GM19468 (cell line): ENCODE measurements around the gene IL1RAPL1.
A peak's percentile ranks its signal among the peaks of the same experiment; 100 is the strongest.

Source experiments
- ATAC-seq: cut with Tn5 transposase; IDR thresholded peaks from one replicate; pipeline ENCODE4 v1.9.1; 2021; ENCODE audit warnings: mild to moderate bottlenecking, moderate library complexity, moderate number of reproducible peaks; ENCODE audit not compliant: unreplicated experiment; ENCODE audit errors: extremely low read depth

IL1RAPL1 gene

GRCh38 chrX:29560065-29560464, 972.8 kb downstream of the IL1RAPL1 start:
- ATAC-seq = no peak

- no peak for ATAC-seq
Observed at GRCh38 chrX:29561417-29561816, 974.2 kb downstream of the IL1RAPL1 start.

- no peak for ATAC-seq
Observed at GRCh38 chrX:29580560-29580959, 993.3 kb downstream of the IL1RAPL1 start.

DNA sequence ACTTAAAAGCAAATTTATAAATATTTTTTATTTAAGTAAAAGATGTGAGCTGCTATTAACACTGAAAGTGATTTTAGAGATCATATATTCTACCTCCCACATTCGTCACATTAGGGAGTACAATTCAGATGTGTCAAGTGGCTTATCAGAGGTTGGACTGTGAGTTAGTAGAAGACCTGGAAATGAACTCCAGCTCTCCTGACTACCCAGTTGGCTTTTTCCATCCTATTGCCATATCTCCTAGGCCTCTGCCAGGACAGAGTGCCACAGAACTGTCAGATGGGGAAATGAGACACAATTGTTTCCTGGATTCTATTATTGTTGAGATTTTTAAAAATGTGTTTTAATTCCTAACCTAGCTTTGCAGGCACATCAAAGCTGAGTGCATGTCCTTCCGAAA, 994.0 kb downstream of the IL1RAPL1 start:
- ATAC-seq = no peak

- peak; percentile 30 for ATAC-seq
Observed at GRCh38 chrX:29587107-29587506, 999.9 kb downstream of the IL1RAPL1 start.

- no peak for ATAC-seq
Observed at GRCh38 chrX:29590921-29591320, 1003.7 kb downstream of the IL1RAPL1 start.

- ATAC-seq = no peak
Observed at GRCh38 chrX:29604381-29604780, 1017.1 kb downstream of the IL1RAPL1 start.

DNA sequence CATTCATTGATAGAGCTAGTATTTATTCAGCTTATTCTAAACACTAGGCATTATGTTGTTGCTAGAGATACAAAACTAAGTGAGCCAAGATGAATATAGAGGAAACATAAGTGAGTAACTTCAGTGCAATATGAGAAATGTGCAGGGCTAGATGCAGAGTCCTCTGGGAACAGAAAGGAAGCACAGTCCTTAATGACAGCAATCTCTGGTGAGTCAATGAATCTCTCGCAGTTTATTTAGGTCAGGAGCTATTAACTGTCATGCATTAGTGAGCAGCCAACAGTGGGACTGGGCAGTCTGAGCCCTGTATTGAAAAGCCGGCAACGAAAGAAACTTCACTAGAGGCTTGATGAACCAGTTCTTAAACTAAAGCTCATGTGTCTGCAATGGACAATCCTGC, 1030.0 kb downstream of the IL1RAPL1 start:
- no peak for ATAC-seq

GRCh38 chrX:29617725-29618124, 1030.5 kb downstream of the IL1RAPL1 start:
- ATAC-seq = no peak

DNA sequence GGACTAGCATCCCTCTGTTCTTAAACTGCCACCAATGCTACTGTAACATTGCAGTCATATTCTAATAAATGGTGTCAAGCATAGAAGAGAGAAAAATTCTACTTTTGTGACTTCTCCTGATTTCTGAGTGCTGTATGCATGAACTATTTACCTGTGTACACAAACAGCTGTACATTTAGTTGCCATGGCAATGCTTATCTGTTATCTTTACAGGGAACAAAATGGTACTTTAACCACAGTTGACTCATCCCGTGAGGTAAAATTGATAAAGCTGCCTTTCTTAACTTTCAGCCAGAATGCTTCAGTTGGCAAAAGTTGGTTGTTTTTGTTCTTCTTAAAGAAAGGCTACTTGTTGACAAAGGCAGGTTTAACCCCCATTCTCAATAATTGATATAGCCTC, 1040.6 kb downstream of the IL1RAPL1 start:
- no peak for ATAC-seq

DNA sequence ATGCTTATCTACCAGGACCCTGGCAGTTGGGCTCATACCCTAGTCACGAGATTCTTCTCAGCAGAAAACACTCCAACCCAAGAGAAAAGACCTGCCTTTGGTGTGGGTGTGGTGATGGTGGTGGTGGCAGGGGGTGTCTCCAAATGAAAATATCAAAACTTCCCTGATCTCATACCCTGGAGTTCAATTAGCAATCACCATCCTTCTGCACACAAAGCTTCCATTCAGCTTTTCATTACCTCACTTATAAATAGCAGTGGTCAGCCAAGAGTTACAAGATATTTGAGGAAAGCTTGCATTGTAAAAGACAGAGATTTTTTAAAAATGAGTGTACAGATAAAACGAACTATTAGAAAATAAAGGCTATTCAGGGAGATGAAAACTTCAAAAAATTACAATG, 1047.3 kb downstream of the IL1RAPL1 start:
- no peak for ATAC-seq

DNA sequence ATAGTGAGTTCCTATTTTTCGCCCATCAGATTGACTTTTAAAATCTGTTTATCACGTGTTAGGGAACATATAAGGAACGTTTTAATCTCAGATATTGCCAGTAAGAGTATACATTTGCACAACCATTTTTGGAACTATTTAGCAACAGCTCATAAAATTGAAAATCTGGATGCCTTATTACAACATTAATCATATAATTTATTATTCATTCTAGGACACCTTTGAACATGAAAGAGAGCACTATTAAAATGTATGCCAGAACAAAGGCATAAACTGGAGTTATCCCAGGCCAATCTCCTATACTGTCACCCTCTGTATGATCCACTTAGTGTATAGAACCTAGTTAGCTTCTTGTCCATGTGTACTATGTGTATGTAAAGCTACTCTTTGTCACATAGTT, 1049.1 kb downstream of the IL1RAPL1 start:
- no peak for ATAC-seq

DNA sequence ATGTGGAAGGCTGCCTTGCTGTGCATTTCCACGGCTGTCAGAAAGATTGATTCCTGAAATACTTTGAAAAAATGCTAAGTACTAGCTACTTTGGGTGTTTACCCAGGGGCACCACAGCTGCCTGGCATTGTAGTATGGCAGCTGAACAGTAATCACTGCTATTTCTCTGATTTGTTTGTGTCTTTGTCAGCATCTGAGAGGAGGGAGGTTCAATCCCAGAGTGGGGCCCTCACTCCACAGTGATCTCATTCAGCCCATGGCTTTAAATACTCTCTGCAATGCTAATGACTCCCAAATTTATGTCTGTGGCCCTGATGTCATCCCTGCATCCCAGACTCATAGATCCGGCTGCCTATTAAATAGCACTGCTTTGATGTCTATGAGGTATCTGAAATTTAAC, 1052.9 kb downstream of the IL1RAPL1 start:
- ATAC-seq = no peak

DNA sequence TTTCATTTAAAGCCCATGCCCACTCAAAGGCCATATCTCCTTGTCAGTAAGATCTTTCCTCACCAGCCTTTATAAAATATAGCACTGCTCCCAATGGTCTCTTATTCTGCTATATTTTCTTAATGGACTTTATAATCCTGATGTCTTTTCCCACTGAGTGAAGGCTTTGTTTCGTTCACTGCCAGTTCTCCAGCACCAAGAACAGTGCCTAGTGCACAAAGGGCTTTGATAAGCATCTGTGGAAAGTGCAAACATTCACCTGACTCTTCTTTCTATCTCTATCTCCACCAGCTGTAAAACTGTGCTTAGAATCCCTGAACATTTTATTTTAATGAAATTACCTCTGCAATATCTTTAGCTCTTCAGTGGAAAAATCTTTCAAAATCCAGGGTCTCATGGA, 1054.2 kb downstream of the IL1RAPL1 start:
- no peak for ATAC-seq

DNA sequence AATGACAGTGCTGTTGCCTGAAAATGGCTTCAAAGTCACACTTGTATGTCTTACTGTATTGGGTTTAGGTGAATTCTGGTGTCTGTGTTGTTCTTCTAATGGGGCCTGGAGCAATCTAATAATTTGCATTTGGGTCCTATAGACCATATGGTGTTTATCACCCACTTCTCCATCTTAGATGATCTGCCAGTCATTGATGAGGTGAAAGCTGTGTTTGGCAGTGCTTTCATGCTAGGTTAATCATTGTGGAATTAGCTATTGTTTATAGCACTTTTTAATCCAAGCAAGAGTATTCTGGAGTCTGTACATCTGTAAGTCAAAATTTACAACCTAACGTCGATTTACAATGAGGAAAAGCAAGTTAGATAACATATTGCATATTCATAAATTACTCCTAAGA, 1055.9 kb downstream of the IL1RAPL1 start:
- no peak for ATAC-seq

- no peak for ATAC-seq
Observed at GRCh38 chrX:29648161-29648560, 1060.9 kb downstream of the IL1RAPL1 start.

GRCh38 chrX:29652484-29652883, 1065.2 kb downstream of the IL1RAPL1 start:
- no peak for ATAC-seq

GRCh38 chrX:29653721-29654120, 1066.5 kb downstream of the IL1RAPL1 start:
- no peak for ATAC-seq

- ATAC-seq = no peak
Observed at GRCh38 chrX:29659911-29660310, 1072.7 kb downstream of the IL1RAPL1 start.

DNA sequence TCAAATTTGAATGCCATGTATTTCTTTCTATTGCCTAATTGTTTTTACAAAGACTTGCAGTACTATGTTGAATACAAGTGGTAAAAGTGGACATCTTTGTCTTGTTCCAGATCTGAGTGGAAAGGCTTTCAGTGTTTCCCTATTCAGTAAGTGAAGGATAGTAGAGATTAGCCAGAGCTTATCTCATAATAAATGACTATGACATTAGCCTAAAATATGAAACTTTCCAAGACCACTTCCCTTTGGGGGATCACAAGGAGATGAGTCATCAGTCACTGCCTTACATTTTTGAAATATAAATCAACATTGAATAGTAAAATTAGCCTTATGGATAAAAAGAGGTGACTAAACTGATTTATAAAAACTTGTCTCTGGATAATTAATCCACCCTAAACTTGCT, 1074.0 kb downstream of the IL1RAPL1 start:
- no peak for ATAC-seq

DNA sequence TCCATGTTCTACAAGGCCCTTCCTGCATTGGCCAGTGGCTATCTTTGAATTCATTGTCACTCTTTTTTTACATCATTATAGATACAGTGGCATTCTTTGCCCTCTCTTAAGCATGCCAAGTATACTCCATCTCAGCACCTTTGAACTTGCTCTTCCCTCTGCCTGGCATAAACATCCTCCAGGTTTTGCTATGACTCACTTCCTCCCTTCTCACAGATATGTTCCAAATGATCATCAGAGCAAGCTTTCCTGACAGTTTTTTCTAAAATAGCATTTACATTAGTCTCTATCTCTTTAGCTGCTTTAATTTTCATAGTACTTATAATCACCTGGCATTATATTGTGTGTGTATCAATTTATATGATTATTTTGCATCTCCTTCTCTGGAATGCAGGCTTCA, 1074.9 kb downstream of the IL1RAPL1 start:
- ATAC-seq = no peak

- peak; percentile 61 for ATAC-seq
Observed at GRCh38 chrX:29662759-29663503, 1075.7 kb downstream of the IL1RAPL1 start.
